Neural progenitor cell (in vitro differentiated cells): ENCODE data around the gene PCCA. TPM values are rescaled to one million over a fixed set of nuclear protein-coding genes. Genes with fewer than 3 reads are reported as not detected.

Experiments used
- DNase-seq: peaks from one replicate; pipeline ENCODE4 v3.0.0-alpha.2; 2016; ENCODE audit warnings: low spot score
- H2AFZ ChIP-seq: fragments of 200-600 bp; sonication (generic); replicated peaks from 2 replicates; pipeline ENCODE4 v1.6.1; 2016; ENCODE audit warnings: antibody characterized with exemption
- H3F3A ChIP-seq: fragments of 200-600 bp; sonication (generic); 2 replicates; pipeline ENCODE4 v1.6.1; 2016; ENCODE audit warnings: antibody characterized with exemption, low read depth
- H3K27ac ChIP-seq: fragments of 200-600 bp; sonication (generic); 2 replicates; pipeline ENCODE4 v1.5.1; 2016; ENCODE audit warnings: mild to moderate bottlenecking
- H3K27me3 ChIP-seq: fragments of 200-600 bp; sonication (generic); 2 replicates; pipeline ENCODE4 v1.6.1; 2016; ENCODE audit warnings: mild to moderate bottlenecking, moderate library complexity
- H3K36me3 ChIP-seq: fragments of 200-600 bp; sonication (generic); 2 replicates; pipeline ENCODE4 v1.5.1; 2016
- H3K4me1 ChIP-seq: fragments of 200-600 bp; sonication (generic); 2 replicates; pipeline ENCODE4 v1.6.1; 2016; ENCODE audit warnings: mixed run types
- H3K4me2 ChIP-seq: fragments of 200-600 bp; sonication (generic); 2 replicates; pipeline ENCODE4 v1.6.1; 2016
- H3K4me3 ChIP-seq: fragments of 200-600 bp; sonication (generic); 2 replicates; pipeline ENCODE4 v1.5.1; 2016
- H3K79me2 ChIP-seq: fragments of 200-600 bp; sonication (generic); 2 replicates; pipeline ENCODE4 v1.6.1; 2016; ENCODE audit warnings: low read depth
- H3K9ac ChIP-seq: fragments of 200-600 bp; sonication (generic); 2 replicates; pipeline ENCODE4 v1.6.1; 2016
- H3K9me3 ChIP-seq: fragments of 200-600 bp; sonication (generic); 2 replicates; pipeline ENCODE4 v1.5.1; 2016; ENCODE audit warnings: low read depth
- H4K20me1 ChIP-seq: fragments of 200-600 bp; sonication (generic); 2 replicates; pipeline ENCODE4 v1.6.1; 2016; ENCODE audit warnings: low read depth
- H3K27ac Mint-ChIP-seq: 3 replicates; pipeline ENCODE4 v1.8.0; 2021; ENCODE audit warnings: mixed read lengths
- H3K27me3 Mint-ChIP-seq: 2 replicates; pipeline ENCODE4 v1.8.0; 2022; ENCODE audit warnings: low read depth, mild to moderate bottlenecking, inconsistent platforms, moderate library complexity, mixed read lengths; ENCODE audit not compliant: insufficient read depth
- H3K36me3 Mint-ChIP-seq: 3 replicates; pipeline ENCODE4 v1.8.0; 2021; ENCODE audit warnings: mixed read lengths
- H3K4me1 Mint-ChIP-seq: 3 replicates; pipeline ENCODE4 v1.8.0; 2021; ENCODE audit warnings: mixed read lengths
- H3K4me3 Mint-ChIP-seq: 3 replicates; pipeline ENCODE4 v1.8.0; 2021; ENCODE audit warnings: mild to moderate bottlenecking, moderate library complexity, mixed read lengths
- H3K9me3 Mint-ChIP-seq: 3 replicates; pipeline ENCODE4 v1.8.0; 2020; ENCODE audit warnings: mixed read lengths
- CTCF ChIP-seq: fragments of 200-600 bp; sonication (generic); IDR thresholded peaks from 2 replicates; pipeline ENCODE4 v1.5.1; 2017; ENCODE audit warnings: antibody characterized with exemption, mild to moderate bottlenecking
- EZH2 ChIP-seq: fragments of 200-600 bp; sonication (generic); IDR thresholded peaks from 2 replicates; pipeline ENCODE4 v1.6.1; 2017; ENCODE audit warnings: antibody characterized with exemption, mild to moderate bottlenecking, moderate library complexity
- EZH2phosphoT487 ChIP-seq: fragments of 200-600 bp; sonication (generic); IDR thresholded peaks from 2 replicates; pipeline ENCODE4 v1.6.1; 2017; ENCODE audit warnings: antibody characterized with exemption
- total RNA-seq: library from RNA; depleted of rRNA; stranded (reverse); fragments of >200 nt; gene quantifications from 2 replicates; pipeline ENCODE4 v1.2.3, GENCODE V29; 2015; ENCODE audit warnings: low replicate concordance

The PCCA gene
- total RNA-seq, 1 donor from 2014 or later = 60.6 TPM

DNA sequence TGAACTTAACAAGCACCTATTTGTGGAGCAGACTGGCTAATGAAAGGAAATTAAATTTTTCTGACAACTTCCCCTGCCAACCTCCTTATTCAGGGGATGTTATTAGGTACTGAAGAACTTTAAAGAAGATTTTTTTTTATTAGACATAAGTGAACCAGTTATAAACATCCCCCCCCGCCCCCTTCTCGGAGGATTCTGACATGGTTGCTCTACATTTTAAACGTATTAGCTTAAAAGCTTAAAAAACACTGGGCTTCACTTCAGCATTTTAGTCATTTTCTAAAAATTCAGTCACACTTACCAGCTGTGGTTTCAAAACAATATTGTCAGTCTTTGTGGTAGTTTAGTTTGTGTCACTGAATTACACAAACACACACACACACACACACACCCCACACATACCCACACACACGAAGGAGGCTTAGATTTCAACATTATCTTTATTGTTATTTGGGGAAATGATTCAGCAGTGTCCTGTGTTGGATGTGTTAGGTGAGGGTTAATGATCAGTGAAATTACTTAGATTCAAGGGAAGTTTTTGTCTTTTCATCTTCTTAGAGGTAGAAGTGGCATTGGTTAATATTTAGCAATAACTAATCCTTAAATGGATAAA is 145.7 kb downstream of the PCCA start:
- no peaks in the 10 kb centered on the region for H3K27me3 ChIP-seq
- peaks cover 50% of the 10 kb centered on the region for H3K79me2 ChIP-seq
- peaks cover 57% of the 10 kb centered on the region for H3F3A ChIP-seq
- no peak overlapping the region for H2AFZ ChIP-seq
- H3K4me1 ChIP-seq = peaks cover 53% of the 10 kb centered on the region
- Mint-ChIP-seq H3K36me3 (peaks cover 8% of the 10 kb centered on the region), H3K27ac (no peak overlapping the region), H3K9me3 (peaks cover 3% of the 10 kb centered on the region), H3K4me3 (peak overlapping the region; percentile 38), H3K4me1 (peaks cover 29% of the 10 kb centered on the region), H3K27me3 (no peaks in the 10 kb centered on the region)
- peak overlapping the region; percentile 43 for H3K27ac ChIP-seq
- no peak overlapping the region for H3K4me3 ChIP-seq
- no peaks in the 10 kb centered on the region for H3K36me3 ChIP-seq
- TF ChIP-seq CTCF (no peak), EZH2phosphoT487 (no peak), EZH2 (no peak)
- no peak overlapping the region for H3K9ac ChIP-seq
- H3K4me2 ChIP-seq = peak overlapping the region; percentile 66
- H4K20me1 ChIP-seq = peaks cover 12% of the 10 kb centered on the region
- H3K9me3 ChIP-seq = no peaks in the 10 kb centered on the region
- no peak for DNase-seq

DNA sequence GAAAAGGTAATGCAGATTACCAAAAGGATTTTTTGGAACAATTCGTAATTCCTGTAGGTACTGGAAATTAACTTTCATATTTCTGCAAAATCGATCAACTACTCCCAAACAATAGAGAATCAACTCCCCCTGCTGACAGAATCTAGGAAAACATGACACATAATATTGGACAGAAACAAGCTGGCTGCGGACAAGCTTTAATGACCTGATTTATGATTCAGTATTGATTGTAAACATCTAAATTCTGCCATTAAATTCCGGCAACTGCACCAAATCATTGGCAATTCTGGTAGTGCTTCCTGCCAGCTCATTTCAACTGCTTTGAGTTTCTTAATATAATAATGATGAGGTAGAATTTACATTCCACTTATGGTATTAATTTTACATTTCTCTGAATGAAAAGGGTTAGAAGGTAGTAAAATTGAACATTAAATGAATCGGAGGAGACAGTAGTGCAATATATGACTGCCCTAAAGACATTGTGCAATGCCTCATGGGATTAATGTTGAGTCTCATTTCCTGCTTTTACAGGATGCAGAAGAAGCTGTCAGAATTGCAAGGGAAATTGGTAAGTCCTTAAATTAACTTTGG is 146.5 kb downstream of the PCCA start:
- H3K9ac ChIP-seq = no peak overlapping the region
- peak overlapping the region; percentile 66 for H3K4me2 ChIP-seq
- H3K4me1 ChIP-seq = peaks cover 53% of the 10 kb centered on the region
- TF ChIP-seq EZH2phosphoT487 = no peak
- peak; percentile 77 for TF ChIP-seq CTCF
- peaks cover 55% of the 10 kb centered on the region for H3K79me2 ChIP-seq
- Mint-ChIP-seq H3K4me1 (peaks cover 36% of the 10 kb centered on the region), H3K4me3 (peak overlapping the region; percentile 1), H3K27me3 (no peaks in the 10 kb centered on the region), H3K9me3 (peaks cover 3% of the 10 kb centered on the region), H3K36me3 (peaks cover 10% of the 10 kb centered on the region), H3K27ac (no peak overlapping the region)
- no peaks in the 10 kb centered on the region for H3K36me3 ChIP-seq
- H2AFZ ChIP-seq = no peak overlapping the region
- H3F3A ChIP-seq = peaks cover 56% of the 10 kb centered on the region
- DNase-seq = peak; percentile 59
- no peak overlapping the region for H3K4me3 ChIP-seq
- no peaks in the 10 kb centered on the region for H3K27me3 ChIP-seq
- no peak overlapping the region for H3K27ac ChIP-seq
- no peaks in the 10 kb centered on the region for H3K9me3 ChIP-seq
- peaks cover 7% of the 10 kb centered on the region for H4K20me1 ChIP-seq

GRCh38 chr13:100240109-100240779 is 151.4 kb downstream of the PCCA start:
- DNase-seq = peak; percentile 18
- no peak overlapping the region for H2AFZ ChIP-seq
- peaks cover 17% of the 10 kb centered on the region for H3K36me3 Mint-ChIP-seq

More at GRCh38 chr13:100240109-100240779, 151.4 kb downstream of the PCCA start:
- Histone ChIP-seq H3F3A (peaks cover 40% of the 10 kb centered on the region), H3K4me2 (peak overlapping the region; percentile 60), H3K9me3 (no peaks in the 10 kb centered on the region), H3K27ac (no peak overlapping the region), H4K20me1 (peaks cover 3% of the 10 kb centered on the region), H3K9ac (no peak overlapping the region), H3K79me2 (peaks cover 25% of the 10 kb centered on the region), H3K4me1 (peaks cover 36% of the 10 kb centered on the region), H3K4me3 (no peak overlapping the region), H3K36me3 (no peaks in the 10 kb centered on the region), H3K27me3 (no peaks in the 10 kb centered on the region)
- TF ChIP-seq EZH2 (no peak), CTCF (no peak), EZH2phosphoT487 (no peak)
- Mint-ChIP-seq H3K9me3 (peaks cover 3% of the 10 kb centered on the region), H3K27ac (no peak overlapping the region), H3K27me3 (no peaks in the 10 kb centered on the region), H3K4me1 (peaks cover 22% of the 10 kb centered on the region), H3K4me3 (no peak overlapping the region)
